Activated CD8-positive, alpha-beta memory T cell treated with anti-CD3 and anti-CD28 coated beads, Interleukin-2, amount 50 U/mL, for 48 hours (primary cell): ENCODE measurements around the gene TADA3.

ENCODE experiments used
- DNase-seq: peaks from one replicate; pipeline ENCODE4 v3.0.0-alpha.2; 2020

TADA3 gene

GRCh38 chr3:9792405-9793160 lies at the start of gene TADA3, which contains the start of gene ARPC4:
TADA3 (minus strand) TSS chr3:9792473; CDS start chr3:9791466, 1,007 bp downstream.
ARPC4 (plus strand) TSS chr3:9793082; CDS start chr3:9793122, 40 bp downstream.
- peak; percentile 93 for DNase-seq

- DNase-seq: no peak
Observed at GRCh38 chr3:9841015-9841414, 48.7 kb upstream of the TADA3 start.

GRCh38 chr3:9838856-9839255 lies 46.6 kb upstream of the TADA3 start:
- no peak for DNase-seq

GRCh38 chr3:9837701-9838582 lies 45.7 kb upstream of the TADA3 start:
- no peak for DNase-seq

- DNase-seq: no peak
Observed at GRCh38 chr3:9834520-9835380, 42.5 kb upstream of the TADA3 start.

- DNase-seq: no peak
Observed at GRCh38 chr3:9833078-9833477, 40.8 kb upstream of the TADA3 start.

- DNase-seq: no peak
Observed at GRCh38 chr3:9831253-9831652, 39.0 kb upstream of the TADA3 start.

- no peak for DNase-seq
Observed at GRCh38 chr3:9828801-9829755, 36.8 kb upstream of the TADA3 start.

GRCh38 chr3:9826815-9827573 lies 34.7 kb upstream of the TADA3 start:
- DNase-seq: no peak

- no peak for DNase-seq
Observed at GRCh38 chr3:9825451-9826040, 33.3 kb upstream of the TADA3 start.

GRCh38 chr3:9820946-9821345 lies 28.7 kb upstream of the TADA3 start:
- DNase-seq: no peak

- DNase-seq: no peak
Observed at GRCh38 chr3:9820543-9820942, 28.3 kb upstream of the TADA3 start.

GRCh38 chr3:9818666-9819335 lies 26.5 kb upstream of the TADA3 start:
- DNase-seq: no peak

GRCh38 chr3:9817436-9817835 lies 25.2 kb upstream of the TADA3 start:
- DNase-seq: no peak

GRCh38 chr3:9815986-9816385 lies 23.7 kb upstream of the TADA3 start:
- DNase-seq: no peak

GRCh38 chr3:9812870-9813483 lies 20.7 kb upstream of the TADA3 start:
- no peak for DNase-seq

- DNase-seq: no peak
Observed at GRCh38 chr3:9810846-9811245, 18.6 kb upstream of the TADA3 start.

GRCh38 chr3:9810433-9810770 lies 18.1 kb upstream of the TADA3 start:
- no peak for DNase-seq

GRCh38 chr3:9809615-9810432 lies 17.6 kb upstream of the TADA3 start, which contains the start of gene TTLL3:
TTLL3 (plus strand) TSS chr3:9810262; CDS start chr3:9810662, 400 bp downstream.
- peak; percentile 76 for DNase-seq
